Activated CD4-positive, alpha-beta T cell treated with anti-CD3 and anti-CD28 coated beads, Interleukin-2, amount 10 ng/mL, durations not matched to agents 24 days and 14 days (primary cell): Measurements from ENCODE around the gene SORCS2. TPM values are rescaled to one million over a fixed set of nuclear protein-coding genes. Genes with fewer than 3 reads are reported as not detected.

Experiments used
- DNase-seq: peaks from one replicate; pipeline ENCODE4 v3.0.0; 2022
- H3K27ac Mint-ChIP-seq: one replicate; pipeline ENCODE4 v1.8.0; 2022; ENCODE audit warnings: mild to moderate bottlenecking, mixed read lengths
- H3K27me3 Mint-ChIP-seq: one replicate; pipeline ENCODE4 v1.8.0; 2022; ENCODE audit warnings: mixed read lengths
- H3K36me3 Mint-ChIP-seq: one replicate; pipeline ENCODE4 v1.8.0; 2022; ENCODE audit warnings: low read depth, mild to moderate bottlenecking, mixed read lengths
- H3K4me1 Mint-ChIP-seq: one replicate; pipeline ENCODE4 v1.8.0; 2021; ENCODE audit warnings: mixed read lengths
- H3K4me3 Mint-ChIP-seq: one replicate; pipeline ENCODE4 v1.8.0; 2022; ENCODE audit warnings: mild to moderate bottlenecking, moderate library complexity, mixed read lengths
- H3K9me3 Mint-ChIP-seq: one replicate; pipeline ENCODE4 v1.8.0; 2021; ENCODE audit warnings: mixed read lengths
- intact Hi-C: fragments of 100-400 bp; cut with micrococcal nuclease; formaldehyde crosslinking; loops from one replicate; pipeline ENCODE4 v1.15.1; 2023
- total RNA-seq: library from RNA; stranded (reverse); gene quantifications from 2 replicates; pipeline ENCODE4 v1.2.3, GENCODE V29; 2022

Gene SORCS2
- total RNA-seq, 1 donor from 2014 or later = not detected

GRCh38 chr4:7659429-7660175, 467.3 kb downstream of the SORCS2 start:
- peaks cover 2% of the 10 kb centered on the region for H3K4me1 Mint-ChIP-seq
- intact Hi-C loops = no loop called here
- DNase-seq = no peak
- H3K36me3 Mint-ChIP-seq = no peaks in the 10 kb centered on the region
- H3K4me3 Mint-ChIP-seq = no peak overlapping the region
- H3K27ac Mint-ChIP-seq = no peak overlapping the region
- peaks cover 2% of the 10 kb centered on the region for H3K27me3 Mint-ChIP-seq
- no peaks in the 10 kb centered on the region for H3K9me3 Mint-ChIP-seq

DNA sequence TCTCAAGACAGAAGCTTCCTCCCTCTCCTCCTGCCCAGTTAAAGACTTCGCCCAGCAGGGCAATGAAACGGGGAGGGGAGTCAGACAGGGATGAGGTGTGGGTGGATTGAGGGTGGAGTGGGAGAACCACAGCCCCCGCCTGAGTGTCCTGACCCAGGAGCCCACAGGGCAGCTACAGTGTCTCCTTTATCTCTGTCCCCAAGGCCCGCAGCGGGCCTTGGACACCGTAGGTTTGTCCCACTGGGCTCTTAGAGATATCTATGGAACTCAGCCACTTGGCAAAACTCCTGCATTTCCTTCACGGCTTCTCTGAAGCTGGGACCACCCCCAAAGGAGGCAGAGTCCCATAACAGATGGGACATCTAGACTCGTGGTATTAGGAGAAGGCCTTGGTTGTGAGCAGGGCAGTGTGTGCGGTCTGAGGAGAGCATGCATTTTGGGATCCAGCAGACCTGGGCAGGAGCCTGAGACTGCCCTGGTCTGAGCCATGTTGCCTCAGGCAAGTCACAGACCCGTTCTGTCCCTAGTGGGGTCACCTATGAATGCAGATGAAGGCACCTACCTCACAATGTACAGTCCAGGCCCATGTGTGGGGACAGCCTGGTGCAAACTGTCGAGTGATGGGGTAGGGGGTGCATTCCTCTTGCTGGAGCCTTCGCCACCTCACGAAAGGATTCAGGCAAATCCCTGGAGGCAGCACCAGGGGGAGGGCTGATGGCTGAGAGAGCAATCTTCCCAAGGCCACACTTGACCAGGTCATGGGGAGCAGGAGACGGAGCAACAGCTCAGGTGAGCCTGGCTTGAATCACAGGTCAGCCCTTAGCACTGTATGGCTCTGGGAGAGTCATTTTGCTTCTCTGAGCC, 468.1 kb downstream of the SORCS2 start:
- intact Hi-C loops = no loop called here
- no peaks in the 10 kb centered on the region for H3K9me3 Mint-ChIP-seq

DNA sequence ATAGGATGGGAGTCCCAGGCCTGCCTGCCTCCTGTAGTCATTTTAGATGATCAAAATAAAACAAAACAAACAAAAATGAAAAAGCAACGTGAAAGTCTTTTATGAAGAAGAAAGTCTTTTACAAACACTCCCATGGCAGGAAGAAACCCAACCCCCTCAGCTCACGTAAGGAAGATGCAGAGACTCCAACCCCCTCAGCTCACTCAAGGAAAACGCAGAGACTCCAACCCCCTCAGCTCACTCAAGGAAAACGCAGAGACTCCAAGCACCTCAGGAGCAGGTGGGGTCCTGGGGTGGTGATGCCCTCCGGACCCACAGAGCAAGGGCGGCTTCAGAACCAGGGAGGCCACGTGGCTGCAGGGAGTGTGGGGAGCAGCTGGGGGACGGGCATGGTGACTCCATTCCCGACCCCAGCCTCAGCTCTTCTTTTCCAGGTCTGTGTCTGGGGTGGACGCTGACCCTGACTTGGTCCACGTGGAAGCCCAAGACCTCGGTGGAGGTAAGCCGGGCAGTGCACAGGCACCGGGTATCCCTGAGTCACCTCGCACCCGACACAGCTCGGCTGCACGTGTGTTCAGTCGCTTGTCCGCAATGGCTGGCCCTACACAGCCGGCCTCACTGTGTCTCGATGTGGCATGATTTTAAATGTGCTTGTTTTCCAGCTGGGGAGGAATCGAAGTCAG, 468.9 kb downstream of the SORCS2 start:
- Mint-ChIP-seq H3K4me3 (no peak overlapping the region), H3K9me3 (no peaks in the 10 kb centered on the region), H3K4me1 (peaks cover 2% of the 10 kb centered on the region), H3K36me3 (no peaks in the 10 kb centered on the region), H3K27me3 (no peaks in the 10 kb centered on the region), H3K27ac (no peak overlapping the region)
- no peak for DNase-seq
- intact Hi-C loops = no loop called here

More for the DNA sequence above, 468.1 kb downstream of the SORCS2 start:
- Mint-ChIP-seq H3K4me1 (peaks cover 2% of the 10 kb centered on the region), H3K27ac (no peak overlapping the region), H3K36me3 (no peaks in the 10 kb centered on the region), H3K27me3 (no peaks in the 10 kb centered on the region), H3K4me3 (no peak overlapping the region)
- no peak for DNase-seq

GRCh38 chr4:7661846-7662506, 469.6 kb downstream of the SORCS2 start:
- no peak overlapping the region for H3K4me3 Mint-ChIP-seq
- H3K27ac Mint-ChIP-seq = no peak overlapping the region
- no peaks in the 10 kb centered on the region for H3K36me3 Mint-ChIP-seq
- DNase-seq = no peak
- intact Hi-C loops = no loop called here
- no peaks in the 10 kb centered on the region for H3K9me3 Mint-ChIP-seq
- peaks cover 2% of the 10 kb centered on the region for H3K4me1 Mint-ChIP-seq
- H3K27me3 Mint-ChIP-seq = no peaks in the 10 kb centered on the region

- H3K9me3 Mint-ChIP-seq = no peaks in the 10 kb centered on the region
- H3K4me3 Mint-ChIP-seq = no peak overlapping the region
- H3K36me3 Mint-ChIP-seq = no peaks in the 10 kb centered on the region
- intact Hi-C loops = no loop called here
- H3K27me3 Mint-ChIP-seq = no peaks in the 10 kb centered on the region
- peaks cover 2% of the 10 kb centered on the region for H3K4me1 Mint-ChIP-seq
- DNase-seq = no peak
- H3K27ac Mint-ChIP-seq = no peak overlapping the region
Measured at GRCh38 chr4:7662507-7662846, 470.1 kb downstream of the SORCS2 start.

DNA sequence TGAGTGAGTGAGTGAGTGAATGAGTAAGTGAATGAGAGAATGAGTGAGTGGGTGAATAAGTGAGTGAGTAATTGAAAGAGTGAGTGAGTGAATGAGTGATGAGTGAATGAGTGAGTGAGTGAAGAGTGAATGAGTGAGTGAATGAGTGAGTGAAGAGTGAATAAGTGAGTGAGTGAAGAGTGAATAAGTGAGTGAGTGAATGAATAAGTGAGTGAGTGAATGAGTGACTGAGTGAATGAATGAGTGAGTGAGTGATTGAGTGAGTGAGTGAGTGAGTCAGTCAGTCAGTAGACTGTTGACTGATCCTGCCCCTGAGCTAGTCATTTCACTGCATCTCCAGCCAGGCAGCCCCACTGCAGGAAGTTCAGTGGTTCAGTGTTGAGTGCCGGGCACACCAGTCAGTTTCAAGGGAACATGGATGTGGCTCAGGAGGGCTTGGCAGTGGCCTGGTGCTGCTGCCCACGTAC, 470.8 kb downstream of the SORCS2 start:
- intact Hi-C loops = no loop called here
- peaks cover 2% of the 10 kb centered on the region for H3K4me1 Mint-ChIP-seq
- DNase-seq = no peak
- no peaks in the 10 kb centered on the region for H3K9me3 Mint-ChIP-seq
- no peak overlapping the region for H3K27ac Mint-ChIP-seq
- no peaks in the 10 kb centered on the region for H3K36me3 Mint-ChIP-seq
- no peak overlapping the region for H3K4me3 Mint-ChIP-seq
- no peaks in the 10 kb centered on the region for H3K27me3 Mint-ChIP-seq

- H3K27ac Mint-ChIP-seq = no peak overlapping the region
- peaks cover 2% of the 10 kb centered on the region for H3K4me1 Mint-ChIP-seq
- H3K4me3 Mint-ChIP-seq = no peak overlapping the region
- no peaks in the 10 kb centered on the region for H3K36me3 Mint-ChIP-seq
- intact Hi-C loops = no loop called here
- H3K27me3 Mint-ChIP-seq = no peaks in the 10 kb centered on the region
- no peaks in the 10 kb centered on the region for H3K9me3 Mint-ChIP-seq
- DNase-seq = no peak
Measured at GRCh38 chr4:7664106-7664505, 471.8 kb downstream of the SORCS2 start.

GRCh38 chr4:7665321-7665720, 473.0 kb downstream of the SORCS2 start:
- no peaks in the 10 kb centered on the region for H3K27me3 Mint-ChIP-seq
- intact Hi-C loops = no loop called here
- no peaks in the 10 kb centered on the region for H3K9me3 Mint-ChIP-seq
- no peaks in the 10 kb centered on the region for H3K36me3 Mint-ChIP-seq
- peaks cover 2% of the 10 kb centered on the region for H3K4me1 Mint-ChIP-seq
- no peak overlapping the region for H3K27ac Mint-ChIP-seq
- no peak overlapping the region for H3K4me3 Mint-ChIP-seq
- DNase-seq = no peak

DNA sequence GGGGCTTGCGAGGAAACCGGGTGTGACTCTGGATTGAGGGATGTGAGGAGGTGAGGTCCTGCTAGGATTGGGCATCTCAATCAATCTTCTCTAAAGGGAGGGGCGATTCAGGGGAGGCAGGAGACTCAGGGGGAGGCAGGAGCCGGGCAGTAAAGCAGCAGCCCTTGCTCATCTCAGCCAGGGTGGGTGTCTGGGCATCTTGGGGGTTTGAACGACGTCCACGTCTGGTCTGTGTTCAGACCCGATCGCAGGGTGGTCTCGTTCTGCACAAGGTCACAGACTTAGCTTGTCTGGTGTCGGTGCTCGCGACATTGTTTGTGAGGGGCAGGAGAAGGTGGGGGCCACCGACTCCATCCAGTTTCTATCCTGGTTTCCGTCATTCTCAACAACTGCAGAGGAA, 473.7 kb downstream of the SORCS2 start:
- Mint-ChIP-seq H3K9me3 (no peaks in the 10 kb centered on the region), H3K4me3 (no peak overlapping the region), H3K27ac (no peak overlapping the region), H3K36me3 (no peaks in the 10 kb centered on the region), H3K27me3 (no peaks in the 10 kb centered on the region), H3K4me1 (peaks cover 2% of the 10 kb centered on the region)
- intact Hi-C loops = no loop called here
- no peak for DNase-seq

DNA sequence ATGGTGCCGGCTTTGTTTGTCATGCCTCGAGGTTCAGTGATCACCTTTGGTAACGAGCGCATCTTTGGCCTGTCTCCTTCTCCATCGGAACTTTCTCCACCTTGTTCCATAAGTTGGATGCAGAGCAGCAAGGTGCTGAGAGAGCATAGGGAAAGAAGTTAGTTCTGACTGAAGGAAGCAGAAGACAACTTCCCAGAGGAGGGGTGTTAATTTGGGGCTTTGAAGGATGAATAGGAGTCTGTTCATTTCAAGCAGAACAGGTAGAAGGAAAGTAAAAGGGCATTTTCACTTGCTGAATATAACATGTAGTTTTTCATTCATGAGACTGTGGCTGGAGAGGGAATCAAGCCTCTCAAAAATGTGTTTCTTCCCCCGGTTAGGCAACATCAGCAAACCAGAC, 474.4 kb downstream of the SORCS2 start:
- no peak for DNase-seq
- Mint-ChIP-seq H3K4me3 (no peak overlapping the region), H3K36me3 (no peaks in the 10 kb centered on the region), H3K4me1 (peaks cover 2% of the 10 kb centered on the region), H3K27me3 (peaks cover 3% of the 10 kb centered on the region), H3K9me3 (no peaks in the 10 kb centered on the region), H3K27ac (no peak overlapping the region)
- intact Hi-C loops = no loop called here

- no peak overlapping the region for H3K4me3 Mint-ChIP-seq
- DNase-seq = no peak
- H3K27ac Mint-ChIP-seq = no peak overlapping the region
- no peaks in the 10 kb centered on the region for H3K4me1 Mint-ChIP-seq
- no peaks in the 10 kb centered on the region for H3K9me3 Mint-ChIP-seq
- H3K27me3 Mint-ChIP-seq = peaks cover 6% of the 10 kb centered on the region
- no peaks in the 10 kb centered on the region for H3K36me3 Mint-ChIP-seq
- intact Hi-C loops = no loop called here
Measured at GRCh38 chr4:7668271-7668670, 475.9 kb downstream of the SORCS2 start.

- Mint-ChIP-seq H3K36me3 (no peaks in the 10 kb centered on the region), H3K9me3 (no peaks in the 10 kb centered on the region), H3K4me3 (no peak overlapping the region), H3K27me3 (peaks cover 6% of the 10 kb centered on the region), H3K4me1 (no peaks in the 10 kb centered on the region), H3K27ac (no peak overlapping the region)
- DNase-seq = no peak
- intact Hi-C loops = no loop called here
Measured at GRCh38 chr4:7668826-7669225, 476.5 kb downstream of the SORCS2 start.

DNA sequence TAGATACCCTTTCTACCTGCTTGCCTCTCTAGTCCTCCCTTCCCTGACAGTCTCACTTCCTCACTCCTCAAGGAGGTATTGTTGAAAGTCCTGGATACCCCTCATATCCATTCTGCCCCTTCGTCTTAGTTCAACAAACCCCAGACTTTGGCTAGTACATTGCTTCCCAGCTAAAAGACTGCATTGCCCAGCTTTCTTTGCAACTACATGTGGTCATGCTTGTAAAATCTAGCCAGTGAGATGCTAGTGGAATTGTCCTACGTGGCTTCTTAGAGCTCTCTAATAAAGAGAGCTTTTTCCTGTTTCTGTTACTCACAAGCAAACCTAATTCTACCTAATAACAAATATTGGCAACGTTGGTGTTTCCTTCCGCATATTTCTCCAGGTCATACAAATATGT, 480.3 kb downstream of the SORCS2 start:
- Mint-ChIP-seq H3K4me3 (no peak overlapping the region), H3K27ac (no peak overlapping the region), H3K4me1 (no peaks in the 10 kb centered on the region)

More for the DNA sequence above, 480.3 kb downstream of the SORCS2 start:
- Mint-ChIP-seq H3K27me3 (peaks cover 6% of the 10 kb centered on the region), H3K36me3 (no peaks in the 10 kb centered on the region), H3K9me3 (no peaks in the 10 kb centered on the region)
- DNase-seq = no peak
- intact Hi-C loops = no loop called here
